IMR-90 (cell line): ENCODE results near the gene PRSS38. TPM values are rescaled to one million over a fixed set of nuclear protein-coding genes. Genes with fewer than 3 reads are reported as not detected.

ENCODE experiments used
- ATAC-seq: fragments of 200-7000 bp; cut with Tn5 transposase; 2 replicates; pipeline ENCODE4 v1.9.1; 2020; ENCODE audit warnings: low read depth, mild to moderate bottlenecking, moderate library complexity
- BruUV-seq: library from RNA; stranded (reverse); fragments of 400-500 nt; replicated peaks from 2 replicates; lab custom pipeline; 2021; lab: Mats Ljungman, UMichigan
- CTCF ChIA-PET: fragments of 300-600 bp; formaldehyde crosslinking; extraction: SDS; loops from one replicate; lab custom pipeline; 2021; ENCODE audit warnings: antibody characterized with exemption; lab: Yijun Ruan, JAX
- POLR2A ChIA-PET: fragments of 300-600 bp; sonication (Branson Sonifier 250); formaldehyde crosslinking; loops from one replicate; lab custom pipeline; 2022; ENCODE audit warnings: antibody characterized with exemption; ENCODE audit not compliant: unreplicated experiment; lab: Charles Lee
- DNase-seq: peaks from one replicate; pipeline ENCODE4 v3.0.0; 2013
- H2AFZ ChIP-seq: replicated peaks from 2 replicates; pipeline ENCODE3; 2013; ENCODE audit warnings: low read length, mild to moderate bottlenecking; ENCODE audit not compliant: poor library complexity
- H2AK5ac ChIP-seq: 2 replicates; pipeline ENCODE4 v1.6.1; 2013; ENCODE audit warnings: low read depth, low read length, inconsistent platforms
- H2AK9ac ChIP-seq: replicated peaks from 2 replicates; pipeline ENCODE3; 2013; ENCODE audit warnings: mild to moderate bottlenecking, low read depth, low read length, moderate library complexity; ENCODE audit not compliant: poor library complexity
- H2BK120ac ChIP-seq: 2 replicates; pipeline ENCODE4 v1.6.1; 2013; ENCODE audit warnings: low read depth, low read length, inconsistent platforms
- H2BK15ac ChIP-seq: 3 replicates; pipeline ENCODE4 v1.6.1; 2013; ENCODE audit warnings: low read depth, low read length, inconsistent platforms
- H2BK20ac ChIP-seq: 2 replicates; pipeline ENCODE4 v1.6.1; 2013; ENCODE audit warnings: low read depth, mild to moderate bottlenecking, inconsistent platforms, low read length, moderate library complexity
- H2BK5ac ChIP-seq: 2 replicates; pipeline ENCODE4 v1.6.1; 2013; ENCODE audit warnings: mild to moderate bottlenecking, low read depth, low read length, inconsistent platforms; ENCODE audit not compliant: poor library complexity, severe bottlenecking
- H3K14ac ChIP-seq: replicated peaks from 2 replicates; pipeline ENCODE4 v1.6.1; 2013; ENCODE audit warnings: low read depth, low read length, inconsistent platforms
- H3K18ac ChIP-seq: 2 replicates; pipeline ENCODE4 v1.6.1; 2013; ENCODE audit warnings: low read depth, low read length, control low read depth
- H3K23ac ChIP-seq: 2 replicates; pipeline ENCODE4 v1.6.1; 2013; ENCODE audit warnings: low read depth, low read length, inconsistent platforms
- H3K27ac ChIP-seq: 2 replicates; pipeline ENCODE4 v1.5.1; 2013; ENCODE audit warnings: mild to moderate bottlenecking, control low read depth, low read length; ENCODE audit not compliant: insufficient read depth
- H3K27me3 ChIP-seq: 2 replicates; pipeline ENCODE4 v1.6.1; 2013; ENCODE audit warnings: low read length; ENCODE audit not compliant: control insufficient read depth, insufficient read depth
- H3K36me3 ChIP-seq: 2 replicates; pipeline ENCODE4 v1.6.1; 2013; ENCODE audit warnings: low read length, mixed read lengths; ENCODE audit not compliant: control insufficient read depth, insufficient read depth
- H3K4ac ChIP-seq: 2 replicates; pipeline ENCODE4 v1.6.1; 2013; ENCODE audit warnings: low read depth, low read length, inconsistent platforms
- H3K4me1 ChIP-seq: 2 replicates; pipeline ENCODE4 v1.6.1; 2013; ENCODE audit warnings: low read length, mixed read lengths; ENCODE audit not compliant: control insufficient read depth, insufficient read depth
- H3K4me2 ChIP-seq: 2 replicates; pipeline ENCODE4 v1.6.1; 2013; ENCODE audit warnings: low read depth, mild to moderate bottlenecking, control low read depth, low read length, moderate library complexity
- H3K4me3 ChIP-seq: 2 replicates; pipeline ENCODE4 v1.5.1; 2013; ENCODE audit warnings: low read depth, mild to moderate bottlenecking, control low read depth, low read length, moderate library complexity; ENCODE audit not compliant: insufficient read depth
- H3K56ac ChIP-seq: 2 replicates; pipeline ENCODE4 v1.6.1; 2013; ENCODE audit warnings: low read length, inconsistent platforms; ENCODE audit not compliant: insufficient read depth; ENCODE audit errors: extremely low read depth
- H3K79me1 ChIP-seq, 2 experiments: 2 replicates each; pipeline ENCODE4 v1.6.1; 2013; ENCODE audit warnings: low read length in 2 of 2, inconsistent platforms in 1 of 2, low read depth in 1 of 2
- H3K9ac ChIP-seq: 2 replicates; pipeline ENCODE4 v1.6.1; 2013; ENCODE audit warnings: low read depth, low read length, control low read depth
- H3K9me1 ChIP-seq: 2 replicates; pipeline ENCODE4 v1.6.1; 2013; ENCODE audit warnings: low read length, inconsistent platforms; ENCODE audit not compliant: insufficient read depth
- H3K9me3 ChIP-seq: 2 replicates; pipeline ENCODE4 v1.6.1; 2013; ENCODE audit warnings: low read length; ENCODE audit not compliant: control insufficient read depth, insufficient read depth
- H4K20me1 ChIP-seq: 2 replicates; pipeline ENCODE4 v1.6.1; 2013; ENCODE audit warnings: low read length, inconsistent platforms; ENCODE audit not compliant: insufficient read depth
- H4K5ac ChIP-seq: 2 replicates; pipeline ENCODE4 v1.6.1; 2013; ENCODE audit warnings: mild to moderate bottlenecking, low read depth, low read length, control low read depth
- H4K8ac ChIP-seq, 2 experiments: 2 replicates each; pipeline ENCODE4 v1.6.1; 2013; ENCODE audit warnings: low read depth in 2 of 2, low read length in 2 of 2, control low read depth in 1 of 2, inconsistent platforms in 1 of 2
- H4K91ac ChIP-seq: 2 replicates; pipeline ENCODE4 v1.6.1; 2013; ENCODE audit warnings: low read depth, low read length, inconsistent platforms; ENCODE audit not compliant: insufficient read depth
- BHLHE40 ChIP-seq: fragments of 150-350 bp; IDR thresholded peaks from 2 replicates; pipeline ENCODE4 v1.6.1; 2016; ENCODE audit warnings: mild to moderate bottlenecking, low read depth, low read length
- CEBPB ChIP-seq: IDR thresholded peaks from 2 replicates; pipeline ENCODE4 v1.6.1; 2012; ENCODE audit warnings: low read depth, low read length, improper control_type of control experiment
- FOS ChIP-seq: fragments of 150-350 bp; IDR thresholded peaks from 2 replicates; pipeline ENCODE4 v1.6.1; 2016; ENCODE audit warnings: low read depth, low read length
- MAZ ChIP-seq: IDR thresholded peaks from 2 replicates; pipeline ENCODE4 v1.6.1; 2012; ENCODE audit warnings: low read depth, mild to moderate bottlenecking, low read length, improper control_type of control experiment, moderate library complexity, borderline replicate concordance
- MXI1 ChIP-seq: IDR thresholded peaks from 2 replicates; pipeline ENCODE4 v1.6.1; 2012; ENCODE audit warnings: low read depth, mild to moderate bottlenecking, low read length, moderate library complexity, borderline replicate concordance
- WGBS, 2 experiments: methylation state at CpG; one replicate each; pipeline versions ENCODE4 v1.1.5 to v1.1.7; 2013; ENCODE audit warnings: missing lambda C conversion rate in 2 of 2; ENCODE audit not compliant: insufficient read length in 1 of 2; ENCODE audit errors: extremely low coverage in 2 of 2; 5-methylcytosine and 5-hydroxymethylcytosine counted together
- dilution Hi-C: fragments of 300-500 bp; cut with HindIII; formaldehyde crosslinking; loops from one replicate; pipeline ENCODE4 v1.14.3; 2018; ENCODE audit warnings: low sequenced_read_pairs; ENCODE audit not compliant: unreplicated experiment
- in situ Hi-C: fragments of 300-500 bp; cut with MboI; formaldehyde crosslinking; loops from 3 replicates; pipeline ENCODE4 v1.14.3; 2019; ENCODE audit warnings: low sequenced_read_pairs, inconsistent platforms, mixed read lengths
- intact Hi-C: fragments of 100-400 bp; cut with micrococcal nuclease; formaldehyde crosslinking; loops from 2 replicates; pipeline ENCODE4 v1.10.0; 2022
- polyA plus RNA-seq, 3 experiments: library from polyadenylated mRNA; depleted of rRNA; stranded (reverse); fragments of >200 nt; gene quantifications; 2 replicates each; pipeline ENCODE4 v1.2.3, GENCODE V29; 2012; ENCODE audit warnings: low replicate concordance in 1 of 3
- total RNA-seq: library from RNA; depleted of rRNA; stranded (reverse); fragments of >200 nt; gene quantifications from 2 replicates; pipeline ENCODE4 v1.2.3, GENCODE V29; 2012
- TF ChIP-seq, protein P1 (sequence below): conservative IDR thresholded peaks from 2 replicates; pipeline ENCODE4 v1.5.1; 2012; ENCODE audit warnings: mild to moderate bottlenecking, low read depth, low read length, improper control_type of control experiment

The PRSS38 gene
- total and polyA plus RNA-seq, 2 of the 4 experiments (the other 2 are of a cell fraction), result not detected

DNA sequence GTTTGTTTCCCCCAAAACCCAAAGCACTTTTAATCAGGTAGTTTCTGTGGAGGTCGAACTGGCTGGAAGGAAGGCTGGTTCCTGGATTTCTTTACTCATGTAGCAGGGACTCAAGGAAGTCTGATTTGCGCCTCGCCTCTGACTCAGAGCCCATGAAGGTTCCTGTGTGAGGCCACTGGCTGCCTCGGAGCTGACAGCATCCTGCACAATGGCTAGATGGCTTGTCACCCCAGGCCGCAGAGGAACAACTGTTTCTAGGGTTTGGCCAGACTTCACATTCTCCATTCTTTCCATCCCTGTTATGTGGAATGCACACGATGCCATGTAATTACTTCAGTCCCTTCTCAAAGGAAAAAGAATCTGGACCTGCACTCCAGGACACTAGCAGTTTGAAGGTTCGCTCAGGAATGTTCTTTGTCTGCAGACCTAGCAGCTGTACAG, 39.1 kb upstream of the PRSS38 start:
- in situ Hi-C loops, result no loop called here
- no peak overlapping the region for H4K91ac ChIP-seq
- H3K4ac ChIP-seq, result peak overlapping the region; percentile 6
- no peak for TF ChIP-seq MAZ
- TF ChIP-seq CEBPB, result no peak
- 0 out of 2 replicates have a peak, but pooled peaks have one; percentile 23 for TF ChIP-seq FOS
- no peak for TF ChIP-seq BHLHE40
- TF ChIP-seq, protein P1, sequence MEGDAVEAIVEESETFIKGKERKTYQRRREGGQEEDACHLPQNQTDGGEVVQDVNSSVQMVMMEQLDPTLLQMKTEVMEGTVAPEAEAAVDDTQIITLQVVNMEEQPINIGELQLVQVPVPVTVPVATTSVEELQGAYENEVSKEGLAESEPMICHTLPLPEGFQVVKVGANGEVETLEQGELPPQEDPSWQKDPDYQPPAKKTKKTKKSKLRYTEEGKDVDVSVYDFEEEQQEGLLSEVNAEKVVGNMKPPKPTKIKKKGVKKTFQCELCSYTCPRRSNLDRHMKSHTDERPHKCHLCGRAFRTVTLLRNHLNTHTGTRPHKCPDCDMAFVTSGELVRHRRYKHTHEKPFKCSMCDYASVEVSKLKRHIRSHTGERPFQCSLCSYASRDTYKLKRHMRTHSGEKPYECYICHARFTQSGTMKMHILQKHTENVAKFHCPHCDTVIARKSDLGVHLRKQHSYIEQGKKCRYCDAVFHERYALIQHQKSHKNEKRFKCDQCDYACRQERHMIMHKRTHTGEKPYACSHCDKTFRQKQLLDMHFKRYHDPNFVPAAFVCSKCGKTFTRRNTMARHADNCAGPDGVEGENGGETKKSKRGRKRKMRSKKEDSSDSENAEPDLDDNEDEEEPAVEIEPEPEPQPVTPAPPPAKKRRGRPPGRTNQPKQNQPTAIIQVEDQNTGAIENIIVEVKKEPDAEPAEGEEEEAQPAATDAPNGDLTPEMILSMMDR, result no peak
- no peak for TF ChIP-seq MXI1
- no peak overlapping the region for H3K4me2 ChIP-seq
- peak overlapping the region; percentile 20; the same call in 1 of the 2 replicates for H3K23ac ChIP-seq
- no TSS peak for BruUV-seq
- no peak overlapping the region for H3K56ac ChIP-seq
- no peaks in the 10 kb centered on the region for H3K9me3 ChIP-seq
- H2BK120ac ChIP-seq, result 0 out of 2 replicates have a peak overlapping the region, but pooled peaks have one; percentile 16
- H3K9ac ChIP-seq, result no peak overlapping the region
- no peak overlapping the region for H3K27ac ChIP-seq
- WGBS, 2 experiments, result 60% methylated on average over 1 of the region's 7 CpGs; no CpG with 5 or more reads in 1 of the 2 experiments
- H3K18ac ChIP-seq, result no peak overlapping the region
- peaks cover 9% of the 10 kb centered on the region; the same call in 1 of the 2 replicates for H4K20me1 ChIP-seq
- no peak overlapping the region for H2AK5ac ChIP-seq
- peaks cover 0 to 10% of the 10 kb centered on the region in 2 experiments; a peak in 1 of 4 replicates for H3K79me1 ChIP-seq
- H3K14ac ChIP-seq, result no peak overlapping the region
- ATAC-seq (peak; percentile 85), DNase-seq (peak; percentile 80)
- H4K8ac ChIP-seq, result peak overlapping the region in 1 of 2 experiments; percentile 25; a peak in 1 of 4 replicates
- peak overlapping the region; percentile 22 for H2AK9ac ChIP-seq
- no peak overlapping the region for H3K4me3 ChIP-seq
- dilution Hi-C loops, result no loop called here
- peak overlapping the region; percentile 16 for H2AFZ ChIP-seq
- no peaks in the 10 kb centered on the region for H3K27me3 ChIP-seq
- no peak overlapping the region for H4K5ac ChIP-seq
- H3K4me1 ChIP-seq, result peaks cover 16% of the 10 kb centered on the region
- ChIA-PET CTCF (interaction anchor here (0.5 to 1.6 kb wide), 3 partner anchors 14 to 911 kb away, joined by 4 to 6 read pairs (median 5); no protein-coding TSS in a partner anchor), POLR2A (no interaction called here)
- intact Hi-C loops, result no loop called here
- H3K9me1 ChIP-seq, result peaks cover 21% of the 10 kb centered on the region
- H3K36me3 ChIP-seq, result peaks cover 12% of the 10 kb centered on the region; the same call in 1 of the 2 replicates
- no peak overlapping the region; the same call in 1 of the 2 replicates for H2BK20ac ChIP-seq
- no peak overlapping the region; the same call in 2 of the 3 replicates for H2BK15ac ChIP-seq
- peak overlapping the region; percentile 49 for H2BK5ac ChIP-seq
